A549 (cell line): ENCODE results near the gene LIMK2.

Experiments
- ATOH8 ChIP-seq: fragments of 250-450 bp; sonication (Bioruptor Pico); IDR thresholded peaks from 2 replicates; pipeline ENCODE4 v1.5.0; 2020; ENCODE audit warnings: low read depth, mild to moderate bottlenecking, moderate library complexity
- BCL3 ChIP-seq: fragments of >200 bp; sonication (Bioruptor Twin); formaldehyde crosslinking; IDR thresholded peaks from 3 replicates; pipeline ENCODE4 v1.6.1; 2016
- BHLHE40 ChIP-seq: IDR thresholded peaks from 2 replicates; pipeline ENCODE4 v1.6.1; 2012; ENCODE audit warnings: low read depth, low read length, inconsistent platforms
- CBX2 ChIP-seq: fragments of 200-600 bp; sonication (generic); IDR thresholded peaks from 2 replicates; pipeline ENCODE4 v1.6.1; 2016; ENCODE audit warnings: low read depth, mild to moderate bottlenecking, borderline replicate concordance
- CTCF ChIP-seq: fragments of >200 bp; sonication (Bioruptor Twin); formaldehyde crosslinking; IDR thresholded peaks from 3 replicates; pipeline ENCODE4 v1.5.1; 2016
- E2F6 ChIP-seq: IDR thresholded peaks from 2 replicates; pipeline ENCODE4 v1.6.1; 2012; ENCODE audit warnings: low read depth, borderline replicate concordance
- ELK1 ChIP-seq: fragments of 150-350 bp; IDR thresholded peaks from 2 replicates; pipeline ENCODE4 v1.6.1; 2014; ENCODE audit warnings: low read depth, mild to moderate bottlenecking, low read length
- JUN ChIP-seq, 2 experiments: fragments of >200 bp; sonication (Bioruptor Twin); formaldehyde crosslinking; IDR thresholded peaks; 2 replicates in 1 of 2; 3 replicates in 1 of 2; pipeline ENCODE4 v1.6.1; 2016 to 2017
- MAFK ChIP-seq: fragments of 450-650 bp; IDR thresholded peaks from 2 replicates; pipeline ENCODE4 v1.6.1; 2014; ENCODE audit not compliant: partially characterized antibody
- MYC ChIP-seq: IDR thresholded peaks from 2 replicates; pipeline ENCODE4 v1.6.1; 2012; ENCODE audit warnings: mild to moderate bottlenecking, inconsistent platforms, low read length, improper control_type of control experiment, borderline replicate concordance
- POLR2A ChIP-seq: IDR thresholded peaks from 2 replicates; pipeline ENCODE4 v1.6.1; 2012; ENCODE audit warnings: mild to moderate bottlenecking, low read length
- RAD21 ChIP-seq, 2 experiments: fragments of >200 bp in 1 of 2; sonication (Bioruptor Twin) in 1 of 2; formaldehyde crosslinking in 1 of 2; IDR thresholded peaks in 1 of 2; conservative IDR thresholded peaks in 1 of 2; 2 replicates in 1 of 2; 3 replicates in 1 of 2; pipeline ENCODE4 v1.6.1; 2012 to 2018; ENCODE audit warnings: inconsistent platforms in 1 of 2
- REST ChIP-seq: fragments of 200-600 bp; sonication (generic); IDR thresholded peaks from 2 replicates; pipeline ENCODE4 v1.6.1; 2016; ENCODE audit warnings: antibody characterized with exemption, mild to moderate bottlenecking, moderate library complexity
- USF2 ChIP-seq: fragments of 450-650 bp; IDR thresholded peaks from 2 replicates; pipeline ENCODE4 v1.6.1; 2014; ENCODE audit warnings: antibody characterized with exemption

- TF ChIP-seq CBX2 = no peak
- no peak for TF ChIP-seq RAD21 (conservative IDR thresholded peaks at IDR 0.05 in 1 of 2, IDR thresholded peaks at IDR 0.05 in 1 of 2)
- no peak for TF ChIP-seq BHLHE40
- TF ChIP-seq CTCF = no peak
- no peak for TF ChIP-seq USF2
- TF ChIP-seq POLR2A = no peak
- no peak for TF ChIP-seq MAFK
- no peak for TF ChIP-seq JUN (IDR thresholded peaks at IDR 0.05)
- no peak for TF ChIP-seq BCL3
- TF ChIP-seq REST = no peak
- no peak for TF ChIP-seq E2F6
- no peak for TF ChIP-seq ATOH8 (CRISPR knock-in tag)
- no peak for TF ChIP-seq ELK1
- no peak for TF ChIP-seq MYC
Observed at GRCh38 chr22:31278151-31278621, 66.1 kb downstream of the LIMK2 start.
